Stomach (tissue), 9 donors: ENCODE measurements around the gene FLVCR1. TPM values are rescaled to one million over a fixed set of nuclear protein-coding genes. Genes with fewer than 3 reads are reported as not detected.

Experiments used
- DNase-seq, 2 donors: peaks; one replicate each; pipeline versions ENCODE4 v3.0.0 to v3.0.0-alpha.2; 2013 to 2019
- H3K27ac ChIP-seq, 5 donors: fragments of 200-600 bp in 4 of 5; sonication (generic) in 4 of 5; one replicate each; pipeline ENCODE4 v1.5.1; 2013 to 2019; ENCODE audit warnings: mild to moderate bottlenecking in 1 of 5, moderate library complexity in 1 of 5
- H3K27me3 ChIP-seq, 3 donors: fragments of 200-600 bp; sonication (generic); one replicate each; pipeline ENCODE4 v1.5.1; 2017 to 2019; ENCODE audit warnings: mixed run types in 1 of 3
- H3K36me3 ChIP-seq, 4 donors: fragments of 200-600 bp; sonication (generic); 1 replicate in 3 of 4; 2 replicates in 1 of 4; pipeline ENCODE4 v1.5.1; 2016 to 2019
- H3K4me1 ChIP-seq, 4 donors: fragments of 200-600 bp; sonication (generic); one replicate each; pipeline ENCODE4 v1.5.1; 2016 to 2019
- H3K4me3 ChIP-seq, 4 donors: fragments of 200-600 bp; sonication (generic) in 3 of 4; one replicate each; pipeline ENCODE4 v1.5.1; 2016 to 2019; ENCODE audit warnings: mild to moderate bottlenecking in 1 of 4
- H3K9me3 ChIP-seq, 4 donors: fragments of 200-600 bp; sonication (generic); one replicate each; pipeline ENCODE4 v1.5.1; 2016 to 2019
- EP300 ChIP-seq: sonication (generic); formaldehyde crosslinking; IDR thresholded peaks from one replicate; pipeline ENCODE4 v1.6.1; 2017; ENCODE audit warnings: antibody characterized with exemption
- POLR2A ChIP-seq, 4 donors: fragments of 450-650 bp; IDR thresholded peaks; one replicate each; pipeline ENCODE4 v1.6.1; 2016; ENCODE audit warnings: antibody characterized with exemption in 4 of 4, control low read depth in 2 of 4, mild to moderate bottlenecking in 1 of 4, moderate library complexity in 1 of 4
- POLR2AphosphoS5 ChIP-seq, 3 donors: sonication (generic); formaldehyde crosslinking; IDR thresholded peaks; one replicate each; pipeline ENCODE4 v1.6.1; 2016; ENCODE audit warnings: antibody characterized with exemption in 3 of 3
- WGBS, 5 donors: extraction: QIAGEN DNeasy Blood & Tissue Kit in 3 of 5; methylation state at CpG; one replicate each; pipeline versions ENCODE4 v1.1.5 to v1.1.7; 2013 to 2018; 5-methylcytosine and 5-hydroxymethylcytosine counted together
- intact Hi-C: fragments of 100-400 bp; cut with DNase I; formaldehyde crosslinking; loops from one replicate; pipeline ENCODE4 v1.15.1; 2023; ENCODE audit warnings: low total_unique reads
- polyA plus RNA-seq, 3 donors: library from polyadenylated mRNA; stranded (reverse); fragments of 200-250 nt; gene quantifications; one replicate each; pipeline ENCODE4 v1.2.3, GENCODE V29; 2013
- total RNA-seq, 5 donors: library from RNA; depleted of rRNA; stranded (reverse); fragments of >200 nt; gene quantifications; one replicate each; pipeline versions ENCODE4 v1.1.0 to v1.2.3, GENCODE V29; 2014 to 2016
- TF ChIP-seq, protein P1 (sequence below), 7 experiments: fragments of 450-650 bp in 4 of 7; fragments of 200-600 bp in 3 of 7; sonication (generic) in 3 of 7; IDR thresholded peaks; one replicate each; pipeline ENCODE4 v1.5.1; 2016 to 2019; ENCODE audit warnings: antibody characterized with exemption in 7 of 7, control low read depth in 2 of 7, mild to moderate bottlenecking in 1 of 7
- donor health status: healthy with polysubstance abuse.
- donor health status: Bipolar disorder and iron deficiency.
- donor health status: healthy.

FLVCR1 gene
- total and polyA plus RNA-seq, 8 donors = 0.61 to 19.1 (median 6.3) TPM

DNA sequence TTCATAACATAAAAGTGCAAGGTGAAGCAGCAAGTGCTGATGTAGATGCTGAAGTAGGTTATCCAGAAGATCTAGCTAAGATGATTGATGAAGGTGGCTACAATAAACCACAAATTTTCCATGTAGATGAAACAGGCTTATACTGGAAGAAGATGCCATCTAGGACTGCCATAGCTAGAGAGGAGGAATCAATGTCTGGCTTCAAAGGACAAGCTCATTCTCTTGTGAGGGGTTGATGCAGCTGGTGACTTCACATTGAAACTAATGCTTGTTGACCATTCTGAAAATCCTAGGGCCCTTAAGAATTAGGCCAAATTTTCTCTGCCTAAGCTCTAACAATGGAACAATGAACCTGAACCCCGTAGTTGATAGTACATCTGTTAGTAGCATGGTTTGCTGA lies 34.0 kb downstream of the FLVCR1 start:
- H3K4me1 ChIP-seq = no peaks in the 10 kb centered on the region
- no peaks in the 10 kb centered on the region for H3K9me3 ChIP-seq
- WGBS, 5 donors = 90 to 100% (median 94%) methylated on average over 1 of the region's 1 CpG
- no peak overlapping the region for H3K27ac ChIP-seq
- DNase-seq = no peak
- peaks cover 10 to 100% (median 95%) of the 10 kb centered on the region in 4 donors for H3K36me3 ChIP-seq
- H3K27me3 ChIP-seq = no peaks in the 10 kb centered on the region
- H3K4me3 ChIP-seq = no peak overlapping the region
- intact Hi-C loops = no loop called here
- TF ChIP-seq POLR2AphosphoS5 (IDR thresholded peaks at IDR 0.05) = no peak
- TF ChIP-seq POLR2A (IDR thresholded peaks at IDR 0.05) = no peak
- TF ChIP-seq EP300 = no peak
- TF ChIP-seq, protein P1, sequence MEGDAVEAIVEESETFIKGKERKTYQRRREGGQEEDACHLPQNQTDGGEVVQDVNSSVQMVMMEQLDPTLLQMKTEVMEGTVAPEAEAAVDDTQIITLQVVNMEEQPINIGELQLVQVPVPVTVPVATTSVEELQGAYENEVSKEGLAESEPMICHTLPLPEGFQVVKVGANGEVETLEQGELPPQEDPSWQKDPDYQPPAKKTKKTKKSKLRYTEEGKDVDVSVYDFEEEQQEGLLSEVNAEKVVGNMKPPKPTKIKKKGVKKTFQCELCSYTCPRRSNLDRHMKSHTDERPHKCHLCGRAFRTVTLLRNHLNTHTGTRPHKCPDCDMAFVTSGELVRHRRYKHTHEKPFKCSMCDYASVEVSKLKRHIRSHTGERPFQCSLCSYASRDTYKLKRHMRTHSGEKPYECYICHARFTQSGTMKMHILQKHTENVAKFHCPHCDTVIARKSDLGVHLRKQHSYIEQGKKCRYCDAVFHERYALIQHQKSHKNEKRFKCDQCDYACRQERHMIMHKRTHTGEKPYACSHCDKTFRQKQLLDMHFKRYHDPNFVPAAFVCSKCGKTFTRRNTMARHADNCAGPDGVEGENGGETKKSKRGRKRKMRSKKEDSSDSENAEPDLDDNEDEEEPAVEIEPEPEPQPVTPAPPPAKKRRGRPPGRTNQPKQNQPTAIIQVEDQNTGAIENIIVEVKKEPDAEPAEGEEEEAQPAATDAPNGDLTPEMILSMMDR (IDR thresholded peaks at IDR 0.05) = no peak

DNA sequence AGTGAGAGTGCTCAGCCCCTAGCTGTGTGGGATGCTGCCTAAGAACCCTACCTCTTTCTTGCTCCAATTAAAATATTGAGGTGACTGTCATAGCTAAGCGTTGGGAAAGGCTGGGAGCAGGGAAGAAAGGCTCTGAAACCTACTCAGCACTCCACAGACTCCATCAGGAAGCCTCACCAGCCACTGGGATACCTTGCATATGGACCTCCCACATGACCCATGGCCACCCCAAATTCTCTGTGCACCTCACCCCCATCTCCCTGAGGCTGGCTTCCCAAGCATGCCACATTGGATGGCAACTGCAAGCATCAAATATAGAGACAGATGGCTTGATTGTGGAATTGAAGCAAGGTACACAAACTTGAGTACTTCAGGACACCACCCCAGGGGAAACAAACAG lies 41.8 kb downstream of the FLVCR1 start:
- no peaks in the 10 kb centered on the region for H3K4me1 ChIP-seq
- intact Hi-C loops = no loop called here
- H3K27me3 ChIP-seq = no peaks in the 10 kb centered on the region
- H3K36me3 ChIP-seq = peaks cover 0 to 53% (median 50%) of the 10 kb centered on the region in 4 donors
- H3K4me3 ChIP-seq = no peak overlapping the region
- H3K9me3 ChIP-seq = peaks cover 13 to 37% (median 27%) of the 10 kb centered on the region in 4 donors
- 90 to 100% (median 100%) methylated on average over 1 of the region's 1 CpG for WGBS, 5 donors
- H3K27ac ChIP-seq = no peak overlapping the region
- no peak for DNase-seq
- TF ChIP-seq EP300 (no peak), POLR2AphosphoS5 (IDR thresholded peaks at IDR 0.05) (no peak), POLR2A (IDR thresholded peaks at IDR 0.05) (no peak)
- TF ChIP-seq, protein P1 (IDR thresholded peaks at IDR 0.05) = no peak

DNA sequence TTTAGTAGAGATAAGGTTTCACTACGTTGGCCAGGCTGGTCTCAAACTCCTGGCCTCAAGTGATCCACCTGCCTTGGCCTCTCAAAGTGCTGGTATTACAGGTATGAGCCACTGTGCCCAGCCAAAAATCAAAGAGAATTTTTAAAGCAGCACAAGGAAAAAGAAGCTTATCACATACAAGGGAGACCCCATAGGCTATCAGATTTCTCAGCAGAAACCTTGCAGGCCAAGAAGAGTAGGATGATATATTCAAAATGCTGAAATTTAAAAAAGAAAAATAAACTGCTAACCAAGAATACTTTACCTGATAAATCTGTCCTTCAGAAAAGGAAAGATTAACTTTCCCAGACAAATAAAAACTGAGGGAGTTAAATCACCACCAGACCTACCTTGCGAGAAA lies 43.2 kb downstream of the FLVCR1 start:
- Histone ChIP-seq H3K27me3 (no peaks in the 10 kb centered on the region), H3K4me3 (no peak overlapping the region), H3K4me1 (no peaks in the 10 kb centered on the region), H3K27ac (no peak overlapping the region), H3K36me3 (peaks cover 0 to 38% (median 36%) of the 10 kb centered on the region in 4 donors), H3K9me3 (peaks cover 13 to 37% (median 27%) of the 10 kb centered on the region in 4 donors)
- WGBS, 5 donors = 86 to 98% (median 93%) methylated on average over 2 of the region's 2 CpGs
- DNase-seq = no peak
- TF ChIP-seq POLR2A (IDR thresholded peaks at IDR 0.05) (no peak), EP300 (no peak), POLR2AphosphoS5 (IDR thresholded peaks at IDR 0.05) (no peak)
- TF ChIP-seq, protein P1 (IDR thresholded peaks at IDR 0.05) = no peak
- intact Hi-C loops = no loop called here

DNA sequence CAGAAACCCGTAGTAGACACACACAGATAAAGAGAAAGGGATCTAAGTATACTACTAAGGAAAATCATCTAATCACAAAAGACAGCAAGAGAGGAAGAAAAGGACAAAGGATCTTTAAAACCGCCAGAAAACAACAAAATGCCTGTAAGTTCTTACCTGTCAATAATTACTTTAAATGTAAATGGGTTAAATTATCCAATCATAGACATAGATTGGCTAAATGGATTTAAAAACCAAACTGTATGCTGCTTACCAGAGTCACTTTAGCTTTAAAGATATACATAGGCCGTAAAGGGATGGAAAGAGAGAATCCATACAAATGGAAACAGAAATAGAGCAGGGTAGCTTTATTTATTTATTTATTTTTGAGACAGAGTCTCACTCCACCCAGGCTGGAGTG lies 44.0 kb downstream of the FLVCR1 start:
- intact Hi-C loops = no loop called here
- H3K27ac ChIP-seq = no peak overlapping the region
- peaks cover 13 to 37% (median 27%) of the 10 kb centered on the region in 4 donors for H3K9me3 ChIP-seq
- 78 to 98% (median 97%) methylated on average over 3 of the region's 3 CpGs for WGBS, 5 donors
- no peaks in the 10 kb centered on the region for H3K4me1 ChIP-seq
- H3K36me3 ChIP-seq = peaks cover 0 to 34% (median 30%) of the 10 kb centered on the region in 4 donors
- DNase-seq = no peak
- no peaks in the 10 kb centered on the region for H3K27me3 ChIP-seq
- TF ChIP-seq POLR2A (IDR thresholded peaks at IDR 0.05) (no peak), POLR2AphosphoS5 (IDR thresholded peaks at IDR 0.05) (no peak), EP300 (no peak)
- TF ChIP-seq, protein P1 (IDR thresholded peaks at IDR 0.05) = no peak
- H3K4me3 ChIP-seq = no peak overlapping the region
